ENCODE data around the gene MTMR10.
A peak's percentile ranks its signal among the peaks of the same experiment; 100 is the strongest.

MTMR10 gene

DNA sequence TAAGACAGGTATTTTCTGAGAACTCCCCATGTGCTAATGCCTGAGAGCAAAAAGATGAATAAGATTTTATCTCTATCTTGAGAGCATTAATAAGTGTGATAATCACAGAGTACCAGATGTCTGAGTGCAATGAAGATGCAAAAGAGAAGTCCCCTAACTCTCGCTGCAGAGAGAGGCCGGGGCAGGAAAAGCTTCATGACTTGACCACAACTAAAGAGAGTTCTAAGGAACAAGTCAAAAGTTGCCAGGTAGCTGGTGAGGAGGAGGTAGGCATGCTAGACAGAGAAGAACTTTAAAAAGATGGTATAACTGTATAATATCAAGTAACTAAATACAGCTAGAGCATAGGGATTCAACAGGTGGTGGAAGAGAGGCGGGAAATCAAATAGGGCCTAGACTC, 28.8 kb downstream of the MTMR10 start:
- H3K4me3 ChIP-seq (replicated peaks; ENCODE audit: low read depth, low read length): no peak overlapping the region
- DNase-seq (ENCODE audit: low read depth): no peak
- no peak for TF ChIP-seq CTCF (IDR thresholded peaks at IDR 0.05; ENCODE audit: low read length, missing control alignments)

DNA sequence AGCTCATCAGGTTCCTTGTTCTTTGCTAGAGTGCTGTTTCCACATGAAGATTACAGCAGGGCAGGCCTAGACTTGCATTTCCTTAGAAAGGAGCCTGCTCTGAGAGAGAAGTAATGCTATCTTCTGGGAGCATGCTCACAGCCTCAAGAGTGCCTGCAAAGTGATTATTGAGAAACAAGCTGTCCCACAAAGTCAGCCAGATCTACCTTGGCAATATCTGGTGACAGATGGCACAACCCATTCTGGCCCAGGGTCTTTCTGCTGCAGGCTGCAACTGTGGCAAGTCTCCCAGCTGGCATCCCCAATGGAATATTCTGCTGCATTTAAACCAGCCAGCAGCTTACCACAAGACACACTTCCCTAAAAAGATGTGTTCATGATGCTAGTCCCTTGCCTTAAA, 29.3 kb downstream of the MTMR10 start:
- no peak overlapping the region for H3K4me3 ChIP-seq (replicated peaks; ENCODE audit: low read depth, low read length)
- no peak for TF ChIP-seq CTCF (IDR thresholded peaks at IDR 0.05; ENCODE audit: low read length, missing control alignments)
- no peak for DNase-seq (ENCODE audit: low read depth)

- DNase-seq (ENCODE audit: low read depth): no peak
- H3K4me3 ChIP-seq (replicated peaks; ENCODE audit: low read depth, low read length): no peak overlapping the region
- no peak for TF ChIP-seq CTCF (IDR thresholded peaks at IDR 0.05; ENCODE audit: low read length, missing control alignments)
Observed at GRCh38 chr15:30958219-30958618, 33.2 kb downstream of the MTMR10 start.

- no peak for TF ChIP-seq CTCF (IDR thresholded peaks at IDR 0.05; ENCODE audit: low read length, missing control alignments)
- H3K4me3 ChIP-seq (replicated peaks; ENCODE audit: low read depth, low read length): no peak overlapping the region
- DNase-seq (ENCODE audit: low read depth): peak; percentile 19
Observed at GRCh38 chr15:30956216-30957124, 35.0 kb downstream of the MTMR10 start.

- H3K4me3 ChIP-seq (replicated peaks; ENCODE audit: low read depth, low read length): no peak overlapping the region
- peak; percentile 19 for DNase-seq (ENCODE audit: low read depth)
- no peak for TF ChIP-seq CTCF (IDR thresholded peaks at IDR 0.05; ENCODE audit: low read length, missing control alignments)
Observed at GRCh38 chr15:30954674-30955073, 36.8 kb downstream of the MTMR10 start.

DNA sequence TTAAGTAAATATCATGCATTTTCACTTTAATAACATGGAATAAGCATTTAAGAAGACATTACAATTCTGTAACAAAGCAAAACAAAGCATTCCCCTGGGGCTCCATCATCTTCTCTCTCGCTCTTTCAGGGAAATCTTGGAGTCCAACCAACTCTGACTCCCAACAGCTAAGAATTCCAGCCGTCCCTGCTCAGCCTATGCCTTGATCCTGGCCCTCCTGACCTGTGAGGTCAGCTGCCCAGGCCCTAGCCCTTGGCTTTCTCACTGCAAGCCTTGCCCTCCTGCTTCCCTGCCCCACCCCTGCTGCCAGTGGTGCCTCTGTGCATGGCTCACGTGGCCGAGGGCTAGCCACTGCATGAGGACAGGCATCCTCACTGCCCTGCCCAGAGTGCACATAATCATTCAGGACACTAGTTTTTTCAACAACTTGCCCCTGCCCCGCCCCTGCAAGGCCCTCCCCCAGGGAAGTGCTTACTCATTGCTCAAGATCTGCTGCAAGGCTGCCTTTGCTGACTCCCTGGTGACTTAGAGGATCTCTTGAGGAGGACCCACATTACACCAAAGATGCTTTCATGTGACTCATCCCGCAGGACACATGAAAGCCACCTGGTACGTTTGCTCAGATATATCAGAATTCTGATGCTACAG, 37.6 kb downstream of the MTMR10 start:
- TF ChIP-seq CTCF (IDR thresholded peaks at IDR 0.05; ENCODE audit: low read length, missing control alignments): no peak
- H3K4me3 ChIP-seq (replicated peaks; ENCODE audit: low read depth, low read length): no peak overlapping the region
- peak; percentile 82 for DNase-seq (ENCODE audit: low read depth)
